Astrocyte (in vitro differentiated cells and primary cell): ENCODE data around the gene CYSTM1.

Experiments used
- EZH2 ChIP-seq: IDR thresholded peaks from 2 replicates; pipeline ENCODE4 v1.6.1; 2012; ENCODE audit warnings: mild to moderate bottlenecking, low read length, inconsistent platforms; ENCODE audit not compliant: insufficient read depth
- TF ChIP-seq, protein P1 (sequence below): IDR thresholded peaks from 2 replicates; pipeline ENCODE4 v1.5.1; 2011; ENCODE audit warnings: low read depth, mild to moderate bottlenecking, inconsistent platforms, low read length, moderate library complexity; ENCODE audit not compliant: insufficient read depth

DNA sequence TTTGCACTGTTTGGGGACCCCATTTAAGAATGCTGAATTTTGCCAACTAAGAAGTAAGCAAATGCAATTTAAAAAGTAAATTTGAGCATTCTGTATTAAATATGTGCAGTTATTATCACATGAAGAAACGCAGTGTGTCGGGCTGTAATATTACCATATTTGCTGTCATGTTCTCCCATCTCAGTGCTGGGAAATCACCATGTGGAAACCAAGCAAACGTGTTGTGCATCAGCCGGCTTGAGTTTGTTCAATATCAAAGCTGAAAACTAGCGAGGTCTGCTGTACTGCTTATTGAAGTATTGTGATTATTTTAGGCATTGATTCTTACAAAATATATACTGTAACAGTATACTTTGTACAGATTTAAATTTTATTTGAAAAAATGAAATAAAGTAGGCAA, 46.6 kb upstream of the CYSTM1 start:
- TF ChIP-seq, protein P1, sequence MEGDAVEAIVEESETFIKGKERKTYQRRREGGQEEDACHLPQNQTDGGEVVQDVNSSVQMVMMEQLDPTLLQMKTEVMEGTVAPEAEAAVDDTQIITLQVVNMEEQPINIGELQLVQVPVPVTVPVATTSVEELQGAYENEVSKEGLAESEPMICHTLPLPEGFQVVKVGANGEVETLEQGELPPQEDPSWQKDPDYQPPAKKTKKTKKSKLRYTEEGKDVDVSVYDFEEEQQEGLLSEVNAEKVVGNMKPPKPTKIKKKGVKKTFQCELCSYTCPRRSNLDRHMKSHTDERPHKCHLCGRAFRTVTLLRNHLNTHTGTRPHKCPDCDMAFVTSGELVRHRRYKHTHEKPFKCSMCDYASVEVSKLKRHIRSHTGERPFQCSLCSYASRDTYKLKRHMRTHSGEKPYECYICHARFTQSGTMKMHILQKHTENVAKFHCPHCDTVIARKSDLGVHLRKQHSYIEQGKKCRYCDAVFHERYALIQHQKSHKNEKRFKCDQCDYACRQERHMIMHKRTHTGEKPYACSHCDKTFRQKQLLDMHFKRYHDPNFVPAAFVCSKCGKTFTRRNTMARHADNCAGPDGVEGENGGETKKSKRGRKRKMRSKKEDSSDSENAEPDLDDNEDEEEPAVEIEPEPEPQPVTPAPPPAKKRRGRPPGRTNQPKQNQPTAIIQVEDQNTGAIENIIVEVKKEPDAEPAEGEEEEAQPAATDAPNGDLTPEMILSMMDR = no peak
- no peak for TF ChIP-seq EZH2
